GM12801 (cell line): ENCODE results near the gene MCF2L.

Source experiments
- CTCF ChIP-seq: IDR thresholded peaks from one replicate; pipeline ENCODE4 v1.5.1; 2011; ENCODE audit warnings: control low read depth; ENCODE audit not compliant: insufficient read length; ENCODE audit errors: extremely low read depth

The MCF2L gene

GRCh38 chr13:113026391-113026910 is 57.4 kb downstream of the MCF2L start:
- TF ChIP-seq CTCF = no peak

GRCh38 chr13:113027095-113027494 is 58.1 kb downstream of the MCF2L start:
- TF ChIP-seq CTCF = no peak

- no peak for TF ChIP-seq CTCF
Measured at GRCh38 chr13:113027566-113027965, 58.6 kb downstream of the MCF2L start.

- no peak for TF ChIP-seq CTCF
Measured at GRCh38 chr13:113028336-113029060, 59.5 kb downstream of the MCF2L start.

- no peak for TF ChIP-seq CTCF
Measured at GRCh38 chr13:113029061-113029445, 60.0 kb downstream of the MCF2L start.

- no peak for TF ChIP-seq CTCF
Measured at GRCh38 chr13:113029487-113030258, 60.7 kb downstream of the MCF2L start.

- TF ChIP-seq CTCF = no peak
Measured at GRCh38 chr13:113031465-113031864, 62.5 kb downstream of the MCF2L start.
